Stimulated activated CD8-positive, alpha-beta memory T cell treated with anti-CD3 and anti-CD28 coated beads, Interleukin-12 subunit alpha, Interleukin-12 subunit beta, amount 100 ng/mL, for 24 hours (primary cell): ENCODE results near the gene GALNTL6.

ENCODE experiments used
- DNase-seq: peaks from one replicate; pipeline ENCODE4 v3.0.0-alpha.2; 2020; ENCODE audit errors: extremely low read depth

GALNTL6 gene

GRCh38 chr4:172124656-172125308, 311.6 kb downstream of the GALNTL6 start:
- DNase-seq: no peak

GRCh38 chr4:172125443-172125842, 312.2 kb downstream of the GALNTL6 start:
- DNase-seq: no peak

GRCh38 chr4:172127168-172127567, 314.0 kb downstream of the GALNTL6 start:
- DNase-seq: no peak

- DNase-seq: no peak
Observed at GRCh38 chr4:172129593-172129992, 316.4 kb downstream of the GALNTL6 start.

GRCh38 chr4:172134521-172134920, 321.3 kb downstream of the GALNTL6 start:
- DNase-seq: no peak

- DNase-seq: no peak
Observed at GRCh38 chr4:172141025-172141424, 327.8 kb downstream of the GALNTL6 start.

- DNase-seq: no peak
Observed at GRCh38 chr4:172142281-172142741, 329.1 kb downstream of the GALNTL6 start.

GRCh38 chr4:172143605-172144314, 330.6 kb downstream of the GALNTL6 start:
- no peak for DNase-seq

- no peak for DNase-seq
Observed at GRCh38 chr4:172147687-172148086, 334.5 kb downstream of the GALNTL6 start.

GRCh38 chr4:172149329-172149728, 336.1 kb downstream of the GALNTL6 start:
- DNase-seq: no peak

GRCh38 chr4:172152284-172152683, 339.1 kb downstream of the GALNTL6 start:
- no peak for DNase-seq

GRCh38 chr4:172153719-172154118, 340.5 kb downstream of the GALNTL6 start:
- DNase-seq: no peak

- no peak for DNase-seq
Observed at GRCh38 chr4:172155838-172156345, 342.7 kb downstream of the GALNTL6 start.

GRCh38 chr4:172157946-172158345, 344.7 kb downstream of the GALNTL6 start:
- DNase-seq: no peak

- DNase-seq: no peak
Observed at GRCh38 chr4:172163215-172163614, 350.0 kb downstream of the GALNTL6 start.

- DNase-seq: no peak
Observed at GRCh38 chr4:172168888-172169287, 355.7 kb downstream of the GALNTL6 start.

- DNase-seq: no peak
Observed at GRCh38 chr4:172169871-172170270, 356.7 kb downstream of the GALNTL6 start.

- DNase-seq: no peak
Observed at GRCh38 chr4:172173206-172173605, 360.0 kb downstream of the GALNTL6 start.

- no peak for DNase-seq
Observed at GRCh38 chr4:172177382-172177781, 364.2 kb downstream of the GALNTL6 start.

- no peak for DNase-seq
Observed at GRCh38 chr4:172188248-172188988, 375.2 kb downstream of the GALNTL6 start.

- DNase-seq: no peak
Observed at GRCh38 chr4:172202480-172203076, 389.4 kb downstream of the GALNTL6 start.

GRCh38 chr4:172207258-172207657, 394.1 kb downstream of the GALNTL6 start:
- DNase-seq: no peak
